Common myeloid progenitor, CD34-positive (primary cell): ENCODE results near the gene SIN3B.

Experiments
- CTCF ChIA-PET: fragments of 350-600 bp; sonication (Branson Sonifier 250); formaldehyde crosslinking; loops from one replicate; lab custom pipeline; 2021; ENCODE audit warnings: antibody characterized with exemption; lab: Charles Lee
- POLR2A ChIA-PET: fragments of 350-600 bp; sonication (Branson Sonifier 250); formaldehyde crosslinking; loops from one replicate; lab custom pipeline; 2021; ENCODE audit warnings: antibody characterized with exemption; lab: Charles Lee
- DNase-seq, 3 donors: peaks; one replicate each; pipeline versions ENCODE4 v3.0.0 to v3.0.0-alpha.2; 2013
- H3K27ac ChIP-seq, 2 experiments: 1 replicate in 1 of 2; 2 replicates in 1 of 2; pipeline ENCODE4 v1.7.0; 2013; ENCODE audit warnings: inconsistent platforms in 2 of 2, low read length in 2 of 2, mild to moderate bottlenecking in 2 of 2, low read depth in 1 of 2, moderate library complexity in 1 of 2; ENCODE audit not compliant: severe bottlenecking in 2 of 2, insufficient read depth in 1 of 2, poor library complexity in 1 of 2
- H3K27me3 ChIP-seq, 5 experiments: replicated peaks in 2 of 5; 1 replicate in 3 of 5; 2 replicates in 2 of 5; pipeline versions ENCODE4 v1.6.1 to v1.7.0; 2013; ENCODE audit warnings: low read length in 4 of 5, mild to moderate bottlenecking in 2 of 5, moderate library complexity in 2 of 5, inconsistent platforms in 1 of 5; ENCODE audit not compliant: insufficient read depth in 5 of 5, control insufficient read depth in 4 of 5
- H3K36me3 ChIP-seq, 4 experiments: 1 replicate in 2 of 4; 2 replicates in 2 of 4; pipeline versions ENCODE4 v1.6.1 to v1.7.0; 2013; ENCODE audit warnings: low read length in 3 of 4, control low read depth in 1 of 4, mild to moderate bottlenecking in 1 of 4; ENCODE audit not compliant: control insufficient read depth in 4 of 4, insufficient read depth in 4 of 4
- H3K4me1 ChIP-seq, 4 experiments: 1 replicate in 3 of 4; 2 replicates in 1 of 4; pipeline versions ENCODE4 v1.6.1 to v1.7.1; 2013; ENCODE audit warnings: low read length in 3 of 4, mild to moderate bottlenecking in 3 of 4, control low read depth in 1 of 4, inconsistent platforms in 1 of 4, moderate library complexity in 1 of 4; ENCODE audit not compliant: control insufficient read depth in 4 of 4, insufficient read depth in 4 of 4; ENCODE audit errors: control extremely low read depth in 1 of 4
- H3K4me3 ChIP-seq, 7 experiments: 1 replicate in 4 of 7; 2 replicates in 3 of 7; pipeline versions ENCODE4 v1.5.1 to v1.7.0; 2013; ENCODE audit warnings: mild to moderate bottlenecking in 7 of 7, low read length in 6 of 7, moderate library complexity in 6 of 7, inconsistent platforms in 2 of 7, low read depth in 2 of 7, control low read depth in 1 of 7; ENCODE audit not compliant: insufficient read depth in 4 of 7, control insufficient read depth in 1 of 7; ENCODE audit errors: extremely low read depth in 1 of 7
- H3K9me3 ChIP-seq, 5 experiments: 1 replicate in 4 of 5; 2 replicates in 1 of 5; pipeline versions ENCODE4 v1.6.1 to v1.7.1; 2013; ENCODE audit warnings: low read length in 4 of 5, mild to moderate bottlenecking in 2 of 5, inconsistent platforms in 1 of 5, low read depth in 1 of 5, moderate library complexity in 1 of 5; ENCODE audit not compliant: control insufficient read depth in 4 of 5, insufficient read depth in 2 of 5; ENCODE audit errors: control extremely low read depth in 1 of 5
- WGBS: methylation state at CpG from one replicate; pipeline ENCODE4 v1.1.5; 2013; ENCODE audit not compliant: insufficient coverage; 5-methylcytosine and 5-hydroxymethylcytosine counted together

The SIN3B gene

GRCh38 chr19:16878181-16878965, 49.2 kb downstream of the SIN3B start:
- peaks cover 13 to 52% (median 38%) of the 10 kb centered on the region in 4 experiments for H3K36me3 ChIP-seq
- H3K4me3 ChIP-seq = no peak overlapping the region
- no peaks in the 10 kb centered on the region for H3K27me3 ChIP-seq
- POLR2A ChIA-PET = interaction anchor here (0.6 kb wide), 1 partner anchor 36 kb away, joined by 3 read pairs; no protein-coding TSS in a partner anchor
- peaks cover 2 to 60% (median 30%) of the 10 kb centered on the region in 5 experiments for H3K9me3 ChIP-seq
- CTCF ChIA-PET = interaction anchor here (2.0 kb wide), 1 partner anchor 9 kb away, joined by 4 read pairs; no protein-coding TSS in a partner anchor
- peaks cover 0 to 17% (median 13%) of the 10 kb centered on the region in 4 experiments for H3K4me1 ChIP-seq
- no peak overlapping the region for H3K27ac ChIP-seq
- WGBS = 96% methylated on average over 47 of the region's 55 CpGs
- no peak for DNase-seq

DNA sequence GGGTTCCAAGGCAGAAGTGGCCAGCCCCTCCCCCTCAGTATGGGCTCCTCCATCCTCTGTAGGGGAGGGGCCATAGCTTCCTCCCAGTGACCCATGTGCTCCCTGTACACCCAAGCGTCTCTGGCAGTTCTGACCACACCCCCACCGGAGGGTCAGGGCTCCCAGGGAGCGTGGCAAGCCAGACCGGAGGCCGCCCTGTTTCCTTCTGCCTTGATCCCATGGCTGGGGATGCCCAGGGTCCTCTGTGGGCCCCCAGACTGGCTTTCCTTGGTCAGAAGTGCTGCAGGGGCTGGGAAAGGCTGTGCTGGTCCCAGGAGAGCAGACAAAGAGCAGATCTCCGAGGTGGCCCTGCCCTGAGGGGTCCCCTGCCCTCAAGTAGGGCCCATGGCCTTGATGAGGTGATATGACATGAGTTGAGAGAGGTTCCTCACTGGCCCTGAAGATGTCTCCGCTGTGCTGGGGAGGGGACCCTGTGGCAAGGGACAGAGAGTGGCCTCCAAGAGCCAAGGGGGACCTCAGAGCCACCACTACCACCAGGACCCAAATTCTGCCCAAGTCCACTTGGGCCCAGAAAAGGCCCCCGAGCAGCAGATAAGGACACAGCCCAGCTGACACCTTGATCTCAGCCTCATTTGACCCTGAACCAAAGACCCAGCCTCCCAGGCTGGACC, 51.8 kb downstream of the SIN3B start:
- ChIA-PET POLR2A (no interaction called here), CTCF (no interaction called here)
- no peak overlapping the region for H3K27ac ChIP-seq
- H3K9me3 ChIP-seq = peaks cover 2 to 55% (median 34%) of the 10 kb centered on the region in 5 experiments
- no peaks in the 10 kb centered on the region for H3K27me3 ChIP-seq
- peaks cover 0 to 20% (median 11%) of the 10 kb centered on the region in 4 experiments for H3K4me1 ChIP-seq
- WGBS = 100% methylated on average over 3 of the region's 8 CpGs
- H3K36me3 ChIP-seq = peaks cover 11 to 48% (median 33%) of the 10 kb centered on the region in 4 experiments
- DNase-seq = no peak
- no peak overlapping the region for H3K4me3 ChIP-seq

DNA sequence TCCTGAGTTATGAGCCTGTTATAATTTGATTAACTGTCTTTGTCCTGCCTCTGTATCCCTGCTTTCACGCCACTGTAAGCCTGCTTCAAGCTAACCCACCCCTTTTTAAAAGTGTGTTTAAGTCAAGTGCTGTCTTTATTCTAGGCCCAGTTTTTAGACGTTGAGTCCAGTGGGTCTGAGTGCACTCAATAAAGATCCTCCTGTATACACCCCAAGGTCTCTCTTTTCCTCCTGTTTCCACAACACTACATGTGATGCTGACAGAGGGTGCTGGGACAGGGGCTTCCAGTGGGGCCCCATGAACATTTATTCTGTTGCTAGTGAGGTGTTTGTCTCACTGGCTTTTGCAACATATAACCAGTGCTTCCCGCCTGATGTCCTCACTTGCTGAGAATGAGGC, 52.9 kb downstream of the SIN3B start:
- WGBS = 83% methylated on average over 1 of the region's 3 CpGs
- H3K27me3 ChIP-seq = no peaks in the 10 kb centered on the region
- H3K4me1 ChIP-seq = peaks cover 0 to 12% (median 4%) of the 10 kb centered on the region in 4 experiments
- H3K27ac ChIP-seq = no peak overlapping the region
- peaks cover 2 to 55% (median 34%) of the 10 kb centered on the region in 5 experiments for H3K9me3 ChIP-seq
- peaks cover 8 to 36% (median 25%) of the 10 kb centered on the region in 4 experiments for H3K36me3 ChIP-seq
- DNase-seq = no peak
- ChIA-PET POLR2A (no interaction called here), CTCF (no interaction called here)
- no peak overlapping the region for H3K4me3 ChIP-seq

DNA sequence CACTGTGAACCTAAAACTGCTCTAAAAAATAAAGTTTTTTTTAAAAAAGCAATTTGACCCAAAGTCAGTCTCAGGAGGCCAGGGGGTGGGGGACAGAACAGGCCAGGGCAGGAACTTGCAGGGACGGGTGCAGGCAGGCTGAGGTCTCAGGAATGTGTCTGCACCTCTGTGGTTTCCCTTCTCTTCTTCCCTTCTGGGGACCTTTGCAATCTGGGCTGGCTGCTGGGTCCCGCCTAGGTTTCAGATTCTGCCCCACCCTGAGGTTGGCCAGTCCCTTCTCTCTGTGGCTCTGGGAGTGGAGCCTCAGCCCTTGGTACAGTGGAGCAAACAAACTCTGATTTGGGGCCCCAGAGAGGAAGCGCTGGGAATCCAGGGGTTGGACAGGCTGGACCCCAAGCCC, 54.3 kb downstream of the SIN3B start:
- Histone ChIP-seq H3K36me3 (peaks cover 3 to 23% (median 15%) of the 10 kb centered on the region in 4 experiments), H3K4me3 (no peak overlapping the region), H3K9me3 (peaks cover 2 to 44% (median 34%) of the 10 kb centered on the region in 5 experiments), H3K27me3 (no peaks in the 10 kb centered on the region), H3K27ac (no peak overlapping the region), H3K4me1 (peaks cover 0 to 20% (median 16%) of the 10 kb centered on the region in 4 experiments)
- POLR2A ChIA-PET = no interaction called here
- DNase-seq = no peak
- CTCF ChIA-PET = no interaction called here
- WGBS = 75% methylated on average over 2 of the region's 3 CpGs

DNA sequence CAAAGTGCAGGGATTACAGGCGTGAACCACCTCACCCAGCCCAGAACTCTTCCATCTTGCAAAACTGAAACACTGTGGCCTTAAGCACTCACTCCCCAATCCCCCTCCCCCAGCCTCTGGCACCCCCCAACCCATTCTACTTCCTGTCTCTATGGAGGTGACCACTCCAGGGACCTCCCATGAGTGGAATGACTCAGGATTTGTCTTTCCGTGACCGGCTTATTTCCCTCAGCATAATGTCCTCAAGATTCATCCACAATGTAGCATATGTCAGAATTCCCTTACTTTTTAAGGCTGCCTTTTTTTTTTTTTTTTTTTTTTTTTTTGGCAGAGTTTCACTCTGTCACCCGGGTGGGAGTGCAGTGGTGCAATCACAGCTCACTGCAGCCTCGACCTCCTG, 56.0 kb downstream of the SIN3B start:
- POLR2A ChIA-PET = interaction anchor here (1.0 kb wide), 1 partner anchor 9 kb away, joined by 3 read pairs; no protein-coding TSS in a partner anchor
- Histone ChIP-seq H3K27ac (no peak overlapping the region), H3K4me1 (peaks cover 0 to 37% (median 30%) of the 10 kb centered on the region in 4 experiments), H3K9me3 (peaks cover 2 to 34% (median 29%) of the 10 kb centered on the region in 5 experiments), H3K36me3 (peaks cover 0 to 6% (median 3%) of the 10 kb centered on the region in 4 experiments), H3K27me3 (no peaks in the 10 kb centered on the region), H3K4me3 (no peak overlapping the region)
- CTCF ChIA-PET = no interaction called here
- WGBS = 87% methylated on average over 3 of the region's 5 CpGs
- DNase-seq = no peak

DNA sequence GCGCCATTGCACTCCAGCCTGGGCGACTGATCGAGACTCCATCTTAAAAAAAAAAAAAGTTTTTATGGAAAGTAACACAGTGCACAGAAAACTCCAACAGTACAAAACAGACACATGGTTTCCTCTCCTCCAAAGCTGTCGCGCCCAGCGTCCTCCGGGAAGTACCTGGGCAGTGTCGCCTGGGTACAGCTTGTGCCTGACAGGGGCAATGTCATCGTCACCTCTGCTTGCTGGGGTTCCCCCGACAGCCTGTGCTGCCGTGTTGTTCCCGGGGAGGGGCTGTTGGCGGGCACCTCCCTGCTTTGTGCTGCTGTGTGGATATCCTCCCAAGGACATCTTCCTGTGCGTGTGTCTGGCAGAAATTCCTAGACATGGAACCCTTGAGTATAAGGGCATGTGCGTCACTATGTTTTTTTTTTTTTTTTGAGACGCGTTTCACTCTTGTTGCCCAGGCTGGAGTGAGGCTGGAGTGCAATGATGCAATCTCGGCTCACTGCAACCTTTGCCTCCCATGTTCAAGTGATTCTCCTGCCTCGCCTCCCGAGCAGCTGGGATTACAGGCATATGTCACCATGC, 57.2 kb downstream of the SIN3B start:
- DNase-seq = no peak
- ChIA-PET CTCF (interaction anchor here (0.7 to 1.3 kb wide), 2 partner anchors 13 to 236 kb away, joined by 3 read pairs; no protein-coding TSS in a partner anchor), POLR2A (no interaction called here)
- peaks cover 0 to 42% (median 31%) of the 10 kb centered on the region in 4 experiments for H3K4me1 ChIP-seq
- no peak overlapping the region for H3K27ac ChIP-seq
- no peaks in the 10 kb centered on the region for H3K27me3 ChIP-seq
- no peaks in the 10 kb centered on the region for H3K36me3 ChIP-seq
- WGBS = 94% methylated on average over 11 of the region's 20 CpGs
- no peak overlapping the region for H3K4me3 ChIP-seq
- peaks cover 2 to 24% (median 20%) of the 10 kb centered on the region in 5 experiments for H3K9me3 ChIP-seq
